ENCODE results near the gene COP1. TPM values are rescaled to one million over a fixed set of nuclear protein-coding genes. Genes with fewer than 3 reads are reported as not detected.

Gene COP1
- total RNA-seq, 1 donor from 2014 or later = 46.3 TPM

- DNase-seq (no peak), ATAC-seq (no peak)
- intact Hi-C loops (cut with DNase I) = no loop called here
- Histone ChIP-seq H3K36me3 (no peaks in the 10 kb centered on the region), H3K27me3 (ENCODE audit: low read depth) (no peaks in the 10 kb centered on the region), H3K27ac (no peak overlapping the region), H3K4me1 (no peaks in the 10 kb centered on the region), H3K9me3 (no peaks in the 10 kb centered on the region), H3K4me3 (no peak overlapping the region)
- no peak for TF ChIP-seq CTCF (IDR thresholded peaks at IDR 0.05)
These were observed 20.5 kb upstream of the COP1 start for GRCh38 chr1:176227579-176227978.

GRCh38 chr1:176225911-176226310 lies 18.8 kb upstream of the COP1 start:
- H3K4me1 ChIP-seq = no peaks in the 10 kb centered on the region
- no peak for TF ChIP-seq CTCF (IDR thresholded peaks at IDR 0.05)
- intact Hi-C loops (cut with DNase I) = no loop called here
- H3K27me3 ChIP-seq (ENCODE audit: low read depth) = no peaks in the 10 kb centered on the region
- DNase-seq = no peak
- no peak overlapping the region for H3K4me3 ChIP-seq
- no peaks in the 10 kb centered on the region for H3K36me3 ChIP-seq
- no peaks in the 10 kb centered on the region for H3K9me3 ChIP-seq
- ATAC-seq = no peak
- H3K27ac ChIP-seq = no peak overlapping the region

- no peak for TF ChIP-seq CTCF (IDR thresholded peaks at IDR 0.05)
- no peak for ATAC-seq
- H3K27ac ChIP-seq = no peak overlapping the region
- no peaks in the 10 kb centered on the region for H3K36me3 ChIP-seq
- no peaks in the 10 kb centered on the region for H3K9me3 ChIP-seq
- no peaks in the 10 kb centered on the region for H3K27me3 ChIP-seq (ENCODE audit: low read depth)
- H3K4me3 ChIP-seq = no peak overlapping the region
- H3K4me1 ChIP-seq = no peaks in the 10 kb centered on the region
- DNase-seq = no peak
- intact Hi-C loops (cut with DNase I) = no loop called here
These were observed 18.4 kb upstream of the COP1 start for GRCh38 chr1:176225479-176225875.

- H3K27me3 ChIP-seq (ENCODE audit: low read depth) = no peaks in the 10 kb centered on the region
- no peak overlapping the region for H3K27ac ChIP-seq
- intact Hi-C loops (cut with DNase I) = no loop called here
- ATAC-seq (no peak), DNase-seq (no peak)
- no peaks in the 10 kb centered on the region for H3K9me3 ChIP-seq
- H3K36me3 ChIP-seq = no peaks in the 10 kb centered on the region
- H3K4me3 ChIP-seq = no peak overlapping the region
- H3K4me1 ChIP-seq = no peaks in the 10 kb centered on the region
- no peak for TF ChIP-seq CTCF (IDR thresholded peaks at IDR 0.05)
These were observed 15.1 kb upstream of the COP1 start for GRCh38 chr1:176222196-176222595.

GRCh38 chr1:176220100-176220689 lies 13.1 kb upstream of the COP1 start:
- intact Hi-C loops (cut with DNase I) = no loop called here
- Histone ChIP-seq H3K4me1 (no peaks in the 10 kb centered on the region), H3K27ac (no peak overlapping the region), H3K9me3 (no peaks in the 10 kb centered on the region), H3K27me3 (ENCODE audit: low read depth) (no peaks in the 10 kb centered on the region), H3K4me3 (no peak overlapping the region), H3K36me3 (no peaks in the 10 kb centered on the region)
- no peak for DNase-seq
- no peak for TF ChIP-seq CTCF (IDR thresholded peaks at IDR 0.05)
- no peak for ATAC-seq

All from lower lobe of right lung (tissue), 2 donors.